Superior temporal gyrus (tissue), 1 donor: ENCODE results near the gene SLC8A1.
"Not testable (repeated sequence)": the region's sequence is repeated elsewhere in the genome, so short reads cannot be mapped to it uniquely, and the experiment has no call there.

Experiments
- DNase-seq: peaks from one replicate; pipeline ENCODE4 v3.0.0-alpha.2; 2016; ENCODE audit errors: extremely low spot score

The SLC8A1 gene

DNA sequence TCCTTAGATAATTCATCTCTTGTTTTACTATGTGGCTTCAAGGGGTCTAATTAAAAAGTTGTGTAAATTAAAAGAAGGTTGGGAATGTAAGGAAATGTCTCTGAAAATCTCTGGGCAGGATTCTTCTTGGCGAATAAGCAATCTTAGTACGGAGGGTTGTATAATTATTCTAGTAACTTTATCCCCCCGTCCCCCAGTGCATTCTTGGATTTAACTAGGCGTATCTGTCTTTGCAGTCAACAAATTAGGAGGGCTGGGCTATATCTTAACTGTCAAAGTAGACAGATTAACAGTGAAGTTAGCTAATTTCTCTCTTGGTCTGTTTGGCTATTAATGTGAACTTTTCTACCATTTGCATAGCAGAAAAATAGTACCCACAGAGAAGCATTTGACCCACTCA, 343.0 kb downstream of the SLC8A1 start:
- DNase-seq, result no peak

DNA sequence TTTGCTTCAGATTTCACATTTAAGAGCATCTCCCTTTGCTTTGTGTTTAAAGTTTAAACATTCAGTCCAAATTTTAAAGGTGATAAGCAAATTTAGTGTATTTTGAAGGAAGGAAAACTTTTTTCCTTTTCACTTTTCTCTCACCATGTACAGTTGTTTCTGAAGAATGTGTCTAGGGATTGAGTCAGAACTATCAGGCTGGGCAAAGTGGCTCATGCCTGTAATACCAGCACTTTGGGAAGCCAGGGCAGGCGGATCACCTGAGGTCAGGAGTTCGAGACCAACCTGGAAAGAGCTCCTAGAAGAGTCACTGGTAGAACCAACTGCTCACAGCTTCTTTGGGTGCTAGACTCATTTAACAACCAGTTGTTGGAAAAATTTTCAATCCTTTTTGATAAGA, 345.8 kb downstream of the SLC8A1 start:
- DNase-seq, result no peak

- no peak for DNase-seq
Observed at GRCh38 chr2:40105593-40105992, 346.3 kb downstream of the SLC8A1 start.

GRCh38 chr2:40103590-40103989, 348.3 kb downstream of the SLC8A1 start:
- no peak for DNase-seq

- DNase-seq, result no peak
Observed at GRCh38 chr2:40103163-40103562, 348.7 kb downstream of the SLC8A1 start.

GRCh38 chr2:40102447-40102846, 349.4 kb downstream of the SLC8A1 start:
- no peak for DNase-seq

- no peak for DNase-seq
Observed at GRCh38 chr2:40101131-40101575, 350.7 kb downstream of the SLC8A1 start.

- no peak for DNase-seq
Observed at GRCh38 chr2:40100676-40101075, 351.2 kb downstream of the SLC8A1 start.

- no peak for DNase-seq
Observed at GRCh38 chr2:40098786-40099470, 353.0 kb downstream of the SLC8A1 start.

- no peak for DNase-seq
Observed at GRCh38 chr2:40097691-40098385, 354.1 kb downstream of the SLC8A1 start.

DNA sequence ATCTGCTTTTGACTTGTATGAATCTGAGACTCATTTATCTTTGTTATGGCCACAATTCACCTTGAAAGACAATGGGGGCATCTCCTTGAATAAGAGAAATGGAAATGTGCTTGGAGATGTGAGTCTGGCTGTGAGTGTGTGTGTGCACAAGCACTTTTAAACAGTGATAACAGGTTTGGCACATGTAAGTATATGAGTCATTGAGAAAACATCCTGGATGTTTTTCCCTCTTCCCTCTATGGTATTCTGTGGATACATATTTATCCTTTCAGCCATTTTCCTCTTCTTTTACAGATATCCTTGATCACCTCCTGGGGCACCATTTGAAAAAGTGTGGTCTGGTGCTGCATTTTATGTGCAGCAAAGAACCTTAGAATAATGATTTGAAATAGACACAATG, 355.5 kb downstream of the SLC8A1 start:
- DNase-seq, result no peak

- no peak for DNase-seq
Observed at GRCh38 chr2:40095000-40095399, 356.9 kb downstream of the SLC8A1 start.

DNA sequence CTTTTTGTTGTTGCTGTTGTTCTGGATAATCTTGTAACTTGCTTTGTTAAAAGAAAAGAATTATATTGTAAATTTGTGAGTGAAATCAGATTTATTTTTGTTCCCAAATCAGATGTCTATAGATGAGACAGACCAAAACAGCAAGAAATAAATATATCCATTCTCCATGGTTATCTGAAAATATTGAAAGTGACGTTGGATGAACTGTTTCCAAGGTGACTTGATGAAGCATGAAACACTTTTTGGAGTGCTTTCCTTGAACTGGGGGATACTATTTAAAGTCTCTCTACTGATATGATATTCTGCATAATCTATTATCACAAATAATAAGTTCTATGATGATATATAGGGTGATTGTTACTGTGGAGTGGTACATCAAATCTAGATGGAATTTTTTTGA, 357.4 kb downstream of the SLC8A1 start:
- peak; percentile 14 for DNase-seq

DNA sequence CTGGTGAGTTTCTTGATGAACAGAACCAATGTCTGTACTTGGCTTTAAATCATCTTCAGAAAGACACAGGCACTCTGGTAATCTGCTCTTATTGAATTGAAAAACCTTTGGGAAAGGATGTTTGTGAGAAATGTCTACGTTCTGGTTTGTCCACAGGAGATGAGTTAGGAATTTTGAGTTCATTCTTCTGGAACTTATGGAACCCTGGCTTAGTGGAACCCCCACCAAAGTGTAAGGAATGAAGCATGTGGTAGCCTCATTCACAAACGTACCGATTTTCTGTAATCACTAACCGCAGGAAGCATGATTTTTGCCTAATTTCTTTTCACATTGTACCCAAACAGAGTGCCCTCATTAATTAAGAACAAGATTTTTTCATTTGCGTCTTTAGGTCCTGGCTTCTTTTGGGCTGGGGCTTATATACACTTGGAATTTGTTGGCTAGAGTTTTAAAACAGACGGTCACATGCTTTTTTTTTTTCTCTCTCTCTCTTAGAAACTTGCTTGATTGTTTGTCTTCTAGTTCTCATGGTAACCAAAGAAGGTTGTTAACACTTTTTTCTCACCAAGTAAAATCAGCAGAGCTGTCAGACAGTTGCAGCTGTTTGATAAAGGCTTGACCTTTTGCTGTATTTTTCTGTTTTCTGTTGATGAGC, 358.7 kb downstream of the SLC8A1 start:
- peak; percentile 22 for DNase-seq

DNA sequence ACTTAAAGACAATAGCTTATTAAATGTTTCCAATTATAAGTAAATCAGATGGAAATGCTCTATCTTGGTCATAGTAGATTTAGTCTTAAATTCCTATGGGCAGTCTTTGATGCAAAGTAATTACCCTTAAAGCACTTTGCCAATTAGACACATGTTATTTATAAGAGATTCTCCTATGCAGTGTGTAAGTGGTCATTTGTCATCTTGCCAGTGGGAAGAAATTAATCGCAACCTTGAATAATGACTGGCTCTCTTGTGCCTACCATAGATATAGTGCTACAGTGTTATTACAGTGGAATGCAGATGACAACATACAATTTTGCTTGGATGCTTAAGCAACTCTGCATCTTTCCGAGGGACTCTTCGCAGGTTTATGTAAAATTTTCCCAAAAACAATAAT, 361.8 kb downstream of the SLC8A1 start:
- DNase-seq, result no peak

DNA sequence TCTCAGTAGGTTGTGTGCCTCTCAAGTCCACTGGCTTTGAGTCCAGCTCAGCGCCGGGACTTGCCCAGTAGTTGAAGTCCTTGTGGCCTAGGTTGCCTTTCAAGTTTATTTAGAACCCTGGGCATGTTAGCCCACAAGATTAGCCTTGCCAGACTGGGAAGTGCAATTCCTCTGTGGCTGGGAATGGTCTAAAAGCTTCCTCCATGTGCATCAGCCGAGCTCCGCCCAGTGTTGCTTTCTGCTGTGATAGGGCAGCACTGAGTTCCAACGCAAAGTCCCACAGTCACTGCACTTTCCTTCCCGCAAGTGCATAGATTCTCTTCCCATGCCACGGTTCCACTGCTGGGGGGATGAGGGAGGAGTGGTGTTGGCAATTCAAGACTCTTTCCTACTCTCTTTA, 364.0 kb downstream of the SLC8A1 start:
- DNase-seq, result no peak

GRCh38 chr2:40087434-40087833, 364.5 kb downstream of the SLC8A1 start:
- DNase-seq, result no peak

GRCh38 chr2:40085786-40086185, 366.1 kb downstream of the SLC8A1 start:
- DNase-seq, result no peak

DNA sequence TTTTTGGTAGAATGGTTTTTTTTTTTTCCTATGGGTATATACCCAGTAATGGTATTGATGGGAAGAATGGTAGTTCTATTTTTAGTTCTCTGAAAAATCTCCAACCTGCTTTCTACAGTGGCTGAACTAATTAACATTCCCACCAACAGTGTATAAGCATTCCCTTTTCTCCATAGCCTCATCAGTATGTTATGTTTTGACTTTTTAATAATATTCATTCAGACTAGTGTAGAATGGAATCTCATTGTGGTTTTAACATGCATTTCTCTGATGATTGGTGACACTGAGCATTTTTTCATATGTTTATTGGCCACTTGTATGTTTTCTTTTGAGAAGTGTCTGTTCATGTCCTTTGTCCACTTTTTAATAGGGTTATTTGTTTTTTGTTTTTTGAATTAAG, 378.6 kb downstream of the SLC8A1 start:
- not testable (repeated sequence) for DNase-seq

DNA sequence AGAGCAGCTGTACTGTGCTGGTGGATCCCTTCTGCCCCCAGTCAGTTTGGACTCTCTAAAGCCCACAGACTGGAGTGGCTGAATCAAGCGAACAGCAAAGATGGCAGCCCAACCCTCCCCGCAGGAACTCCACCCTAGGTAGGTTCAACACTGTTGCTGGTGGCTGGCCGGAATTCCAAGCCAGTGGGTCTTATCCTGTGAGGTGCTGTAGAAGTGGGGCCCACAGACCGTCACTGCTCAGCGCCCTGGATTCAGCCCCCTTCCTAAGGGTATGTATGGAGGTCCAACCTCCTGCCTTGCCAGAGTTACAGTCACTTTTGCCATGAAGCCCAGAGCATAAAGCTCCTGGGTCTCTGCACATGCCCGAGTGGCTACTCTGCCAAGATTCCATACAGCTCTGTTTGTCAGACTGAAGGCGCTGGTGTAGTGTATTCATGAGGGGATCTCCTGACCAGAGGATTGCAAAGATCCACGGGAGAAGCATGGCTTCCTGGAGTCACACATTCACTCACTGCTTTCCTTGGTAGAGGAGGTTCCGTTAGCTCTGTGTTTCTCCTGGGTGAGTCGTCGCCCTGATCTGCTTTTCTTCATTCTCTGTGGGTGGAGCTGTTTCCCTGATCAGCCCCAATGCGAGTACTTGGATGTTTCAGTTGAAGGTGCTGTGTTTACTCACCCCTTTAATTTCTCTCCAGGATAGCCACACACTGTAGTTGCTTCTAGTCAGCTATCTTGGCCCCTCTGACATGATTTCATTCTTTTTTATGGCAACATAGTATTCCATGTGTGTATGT, 379.3 kb downstream of the SLC8A1 start:
- no peak for DNase-seq

- DNase-seq, result no peak
Observed at GRCh38 chr2:40062381-40062780, 389.5 kb downstream of the SLC8A1 start.

GRCh38 chr2:40049781-40050180, 402.1 kb downstream of the SLC8A1 start:
- no peak for DNase-seq
